GM21360 (cell line): ENCODE data around the gene CRACDL.
"Not testable (repeated sequence)": the region's sequence is repeated elsewhere in the genome, so short reads cannot be mapped to it uniquely, and the experiment has no call there.

Source experiments
- ATAC-seq: cut with Tn5 transposase; IDR thresholded peaks from one replicate; pipeline ENCODE4 v1.9.1; 2021; ENCODE audit warnings: mild to moderate bottlenecking, moderate library complexity; ENCODE audit not compliant: unreplicated experiment

Gene CRACDL

GRCh38 chr2:98907966-98908905, 27.8 kb downstream of the CRACDL start:
- ATAC-seq = no peak

GRCh38 chr2:98907385-98907784, 28.6 kb downstream of the CRACDL start:
- ATAC-seq = no peak

GRCh38 chr2:98903767-98904485, 32.1 kb downstream of the CRACDL start:
- no peak for ATAC-seq

GRCh38 chr2:98903064-98903355, 33.0 kb downstream of the CRACDL start:
- no peak for ATAC-seq

GRCh38 chr2:98902209-98903063, 33.6 kb downstream of the CRACDL start:
- ATAC-seq = no peak

GRCh38 chr2:98901702-98902101, 34.3 kb downstream of the CRACDL start:
- no peak for ATAC-seq

GRCh38 chr2:98901291-98901690, 34.7 kb downstream of the CRACDL start:
- ATAC-seq = no peak

- no peak for ATAC-seq
Observed at GRCh38 chr2:98900721-98901120, 35.3 kb downstream of the CRACDL start.

- ATAC-seq = not testable (repeated sequence)
Observed at GRCh38 chr2:98899703-98900078, 36.3 kb downstream of the CRACDL start.

- ATAC-seq = no peak
Observed at GRCh38 chr2:98899041-98899702, 36.9 kb downstream of the CRACDL start.

GRCh38 chr2:98898423-98898841, 37.6 kb downstream of the CRACDL start:
- no peak for ATAC-seq

- ATAC-seq = no peak
Observed at GRCh38 chr2:98897746-98898145, 38.3 kb downstream of the CRACDL start.

- ATAC-seq = no peak
Observed at GRCh38 chr2:98896944-98897343, 39.1 kb downstream of the CRACDL start.

- no peak for ATAC-seq
Observed at GRCh38 chr2:98896416-98896815, 39.6 kb downstream of the CRACDL start.

- no peak for ATAC-seq
Observed at GRCh38 chr2:98895901-98896300, 40.1 kb downstream of the CRACDL start.

GRCh38 chr2:98895221-98895620, 40.8 kb downstream of the CRACDL start:
- ATAC-seq = no peak

- ATAC-seq = no peak
Observed at GRCh38 chr2:98894331-98895000, 41.6 kb downstream of the CRACDL start.

GRCh38 chr2:98893911-98894321, 42.1 kb downstream of the CRACDL start:
- no peak for ATAC-seq

- no peak for ATAC-seq
Observed at GRCh38 chr2:98892871-98893270, 43.2 kb downstream of the CRACDL start.

- no peak for ATAC-seq
Observed at GRCh38 chr2:98891591-98891990, 44.4 kb downstream of the CRACDL start.
